Colonic mucosa (tissue), 4 donors: ENCODE data around the gene PDZD4. TPM values are rescaled to one million over a fixed set of nuclear protein-coding genes. Genes with fewer than 3 reads are reported as not detected.

Experiments used
- DNase-seq: peaks from one replicate; pipeline ENCODE4 v3.0.0-alpha.2; 2020
- H3K27ac ChIP-seq: fragments of 200-600 bp; one replicate; pipeline ENCODE4 v1.8.0; 2021
- H3K27me3 ChIP-seq: fragments of 200-600 bp; one replicate; pipeline ENCODE4 v1.8.0; 2021
- H3K36me3 ChIP-seq: fragments of 200-600 bp; one replicate; pipeline ENCODE4 v1.8.0; 2021
- H3K4me1 ChIP-seq: fragments of 200-600 bp; one replicate; pipeline ENCODE4 v1.8.0; 2021; ENCODE audit warnings: mild to moderate bottlenecking
- H3K4me3 ChIP-seq: fragments of 200-600 bp; one replicate; pipeline ENCODE4 v1.8.0; 2021
- H3K9ac ChIP-seq, 2 donors: one replicate each; pipeline ENCODE4 v1.7.0; 2013; ENCODE audit warnings: control low read depth in 2 of 2, low read depth in 2 of 2, low read length in 2 of 2
- H3K9me3 ChIP-seq: fragments of 200-600 bp; one replicate; pipeline ENCODE4 v1.8.0; 2021
- intact Hi-C: fragments of 100-400 bp; cut with DNase I; formaldehyde crosslinking; loops from one replicate; pipeline ENCODE4 v1.14.1; 2022
- total RNA-seq, 2 donors: library from RNA; stranded (reverse); fragmentation: NEBNext Ultra II Directional in 1 of 2; extraction: Animal tissue kit (Norgen Biotek cat#: 25700) in 1 of 2; gene quantifications; one replicate each; pipeline ENCODE4 v1.2.1, GENCODE V29; 2021
- TF ChIP-seq, protein P1 (sequence below): fragments of 200-600 bp; IDR thresholded peaks from one replicate; pipeline ENCODE4 v1.8.0; 2022; ENCODE audit warnings: antibody characterized with exemption, mild to moderate bottlenecking
- donor health status: healthy.
- donor health status: DM: no; HTN: no; CAD: no.
- donor health status: DM: no; HTN: no; CAD: no.

The PDZD4 gene, protein sequence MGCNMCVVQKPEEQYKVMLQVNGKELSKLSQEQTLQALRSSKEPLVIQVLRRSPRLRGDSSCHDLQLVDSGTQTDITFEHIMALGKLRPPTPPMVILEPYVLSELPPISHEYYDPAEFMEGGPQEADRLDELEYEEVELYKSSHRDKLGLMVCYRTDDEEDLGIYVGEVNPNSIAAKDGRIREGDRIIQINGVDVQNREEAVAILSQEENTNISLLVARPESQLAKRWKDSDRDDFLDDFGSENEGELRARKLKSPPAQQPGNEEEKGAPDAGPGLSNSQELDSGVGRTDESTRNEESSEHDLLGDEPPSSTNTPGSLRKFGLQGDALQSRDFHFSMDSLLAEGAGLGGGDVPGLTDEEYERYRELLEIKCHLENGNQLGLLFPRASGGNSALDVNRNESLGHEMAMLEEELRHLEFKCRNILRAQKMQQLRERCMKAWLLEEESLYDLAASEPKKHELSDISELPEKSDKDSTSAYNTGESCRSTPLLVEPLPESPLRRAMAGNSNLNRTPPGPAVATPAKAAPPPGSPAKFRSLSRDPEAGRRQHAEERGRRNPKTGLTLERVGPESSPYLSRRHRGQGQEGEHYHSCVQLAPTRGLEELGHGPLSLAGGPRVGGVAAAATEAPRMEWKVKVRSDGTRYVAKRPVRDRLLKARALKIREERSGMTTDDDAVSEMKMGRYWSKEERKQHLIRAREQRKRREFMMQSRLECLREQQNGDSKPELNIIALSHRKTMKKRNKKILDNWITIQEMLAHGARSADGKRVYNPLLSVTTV
- 1 to 10 TPM; 1.5 to 3.2 TPM for total RNA-seq

DNA sequence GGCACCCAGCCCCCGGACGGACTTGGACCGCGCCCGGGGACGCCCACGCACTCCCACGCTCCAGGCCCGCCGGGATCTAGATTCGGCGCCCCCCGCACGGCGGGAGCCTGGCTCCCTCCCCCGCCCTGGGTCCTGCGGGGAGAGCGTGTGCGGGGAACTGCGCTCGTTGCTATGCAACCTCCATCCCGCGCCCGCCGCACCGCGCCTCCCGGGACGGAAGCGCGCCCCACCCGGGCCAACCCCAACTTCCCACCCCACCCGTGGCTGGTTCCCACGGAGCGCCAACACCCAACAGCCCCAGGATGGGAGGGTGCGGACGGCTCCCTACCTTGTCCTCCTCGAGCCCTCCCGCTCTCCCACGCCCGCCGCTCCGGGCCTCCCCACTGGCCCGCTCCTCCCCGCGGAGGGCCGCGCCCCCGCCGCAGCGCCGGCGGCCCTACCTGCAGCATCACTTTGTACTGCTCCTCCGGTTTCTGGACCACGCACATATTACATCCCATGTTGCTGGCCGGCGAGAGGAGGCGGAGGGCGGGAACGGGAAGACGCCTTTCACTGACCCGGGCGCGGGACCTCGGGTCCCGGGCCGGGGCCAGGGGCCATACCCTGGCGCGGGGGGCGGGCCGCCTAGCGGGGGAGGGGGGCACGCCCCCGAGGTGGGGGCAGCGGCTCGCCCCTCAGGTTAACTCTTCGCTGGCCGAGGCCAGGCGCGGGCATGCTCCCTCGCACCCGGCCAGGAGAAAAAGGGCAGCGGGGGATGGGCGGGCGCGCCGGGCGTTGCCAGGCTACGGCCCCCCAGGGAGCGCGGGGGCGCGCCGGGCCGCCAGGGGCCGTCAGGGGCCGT is at the start of gene PDZD4:
Gene PDZD4, minus strand, starts transcription at position 746 of the 841 bp plus-strand sequence. Its CDS starts 246 bp downstream, at position 500.
- no peak within 1 kb of the TSS for H3K9ac ChIP-seq
- intact Hi-C loops, result no loop called here
- peak within 1 kb of the TSS; percentile 24 for H3K4me3 ChIP-seq
- no peak for DNase-seq
- no peaks in the 10 kb centered on the region for H3K9me3 ChIP-seq
- no peak within 1 kb of the TSS for H3K27ac ChIP-seq
- H3K27me3 ChIP-seq, result peaks cover 40% of the 10 kb centered on the region
- no peaks in the 10 kb centered on the region for H3K36me3 ChIP-seq
- TF ChIP-seq, protein P1, sequence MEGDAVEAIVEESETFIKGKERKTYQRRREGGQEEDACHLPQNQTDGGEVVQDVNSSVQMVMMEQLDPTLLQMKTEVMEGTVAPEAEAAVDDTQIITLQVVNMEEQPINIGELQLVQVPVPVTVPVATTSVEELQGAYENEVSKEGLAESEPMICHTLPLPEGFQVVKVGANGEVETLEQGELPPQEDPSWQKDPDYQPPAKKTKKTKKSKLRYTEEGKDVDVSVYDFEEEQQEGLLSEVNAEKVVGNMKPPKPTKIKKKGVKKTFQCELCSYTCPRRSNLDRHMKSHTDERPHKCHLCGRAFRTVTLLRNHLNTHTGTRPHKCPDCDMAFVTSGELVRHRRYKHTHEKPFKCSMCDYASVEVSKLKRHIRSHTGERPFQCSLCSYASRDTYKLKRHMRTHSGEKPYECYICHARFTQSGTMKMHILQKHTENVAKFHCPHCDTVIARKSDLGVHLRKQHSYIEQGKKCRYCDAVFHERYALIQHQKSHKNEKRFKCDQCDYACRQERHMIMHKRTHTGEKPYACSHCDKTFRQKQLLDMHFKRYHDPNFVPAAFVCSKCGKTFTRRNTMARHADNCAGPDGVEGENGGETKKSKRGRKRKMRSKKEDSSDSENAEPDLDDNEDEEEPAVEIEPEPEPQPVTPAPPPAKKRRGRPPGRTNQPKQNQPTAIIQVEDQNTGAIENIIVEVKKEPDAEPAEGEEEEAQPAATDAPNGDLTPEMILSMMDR, result no peak
- H3K4me1 ChIP-seq, result no peaks in the 10 kb centered on the region

DNA sequence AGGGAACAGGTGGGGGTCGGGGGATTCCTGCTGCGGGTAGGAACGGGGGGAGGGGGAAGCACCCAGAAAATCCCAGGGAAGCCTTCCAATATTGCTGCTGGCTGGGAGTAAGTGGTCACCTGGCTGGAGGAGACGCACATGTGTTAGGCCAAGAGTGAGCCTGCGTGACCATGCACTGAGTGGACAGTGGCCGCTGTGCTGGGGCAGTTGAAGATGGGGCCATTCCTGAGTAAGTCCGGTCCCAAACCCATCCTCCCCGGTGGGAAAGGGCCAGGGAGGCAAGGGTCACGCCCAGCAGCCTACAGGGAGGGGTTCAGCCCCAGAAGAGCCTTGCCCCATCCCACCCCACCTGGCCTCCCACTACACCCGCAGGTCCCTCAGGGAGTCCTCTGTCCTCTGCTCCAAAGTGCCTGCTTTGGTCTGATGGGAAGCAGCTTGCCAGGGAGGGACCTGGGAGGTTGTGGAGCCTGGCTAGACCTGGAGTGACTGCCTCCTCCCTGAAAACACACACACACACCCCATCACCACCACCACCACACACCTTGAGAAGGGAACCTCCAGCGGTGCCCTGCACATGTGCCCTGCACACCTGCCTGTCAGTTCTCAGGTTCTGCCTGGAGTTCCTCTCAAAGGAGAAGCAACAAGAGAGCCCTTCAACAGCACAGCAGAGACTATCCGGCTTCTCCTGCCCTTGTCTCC is 49.5 kb upstream of the PDZD4 start:
- H3K9ac ChIP-seq, result no peak overlapping the region
- H3K4me3 ChIP-seq, result no peak overlapping the region
- H3K27me3 ChIP-seq, result peaks cover 24% of the 10 kb centered on the region
- H3K9me3 ChIP-seq, result no peaks in the 10 kb centered on the region
- no peak overlapping the region for H3K27ac ChIP-seq
- no peaks in the 10 kb centered on the region for H3K4me1 ChIP-seq
- no peak for DNase-seq
- intact Hi-C loops, result no loop called here
- no peaks in the 10 kb centered on the region for H3K36me3 ChIP-seq
- TF ChIP-seq, protein P1, result no peak

DNA sequence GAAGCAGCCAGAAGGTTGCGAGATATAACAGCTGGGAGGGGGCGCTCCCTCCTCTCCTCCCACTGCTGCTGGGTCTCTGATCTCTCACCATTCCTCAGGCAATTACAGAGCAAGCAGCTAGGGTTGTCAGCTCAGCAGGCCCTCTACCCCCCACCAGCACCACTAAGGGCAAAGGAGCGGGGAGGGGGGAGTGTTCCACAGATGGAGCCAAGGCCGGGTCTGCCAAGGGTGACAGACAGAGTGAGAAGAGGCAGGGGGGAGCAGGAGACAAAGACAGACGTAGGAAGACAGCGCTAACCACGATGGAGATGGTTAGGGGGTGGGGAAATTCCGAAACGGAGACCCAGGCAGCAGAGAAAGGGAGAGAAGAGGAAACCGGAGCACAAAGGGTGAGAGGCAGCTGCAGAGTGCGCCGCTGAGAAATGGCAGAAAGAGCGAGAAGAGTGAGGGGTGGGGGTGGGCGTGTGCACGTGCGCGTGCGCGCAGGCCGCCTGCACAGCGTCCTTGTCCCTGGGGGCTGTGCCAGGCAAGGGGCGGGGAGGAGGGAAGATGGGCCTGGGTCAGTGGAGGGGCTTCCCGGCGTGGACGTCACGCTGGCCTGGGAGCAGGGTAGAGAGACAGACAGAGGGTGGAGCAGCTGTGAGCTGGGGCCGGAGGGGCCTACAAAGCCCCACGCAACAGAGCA is 48.8 kb upstream of the PDZD4 start:
- intact Hi-C loops, result no loop called here
- H3K9me3 ChIP-seq, result no peaks in the 10 kb centered on the region
- no peaks in the 10 kb centered on the region for H3K36me3 ChIP-seq
- no peak overlapping the region for H3K9ac ChIP-seq
- no peaks in the 10 kb centered on the region for H3K4me1 ChIP-seq
- TF ChIP-seq, protein P1, result no peak
- no peak overlapping the region for H3K4me3 ChIP-seq
- DNase-seq, result no peak
- no peak overlapping the region for H3K27ac ChIP-seq
- H3K27me3 ChIP-seq, result peaks cover 19% of the 10 kb centered on the region

DNA sequence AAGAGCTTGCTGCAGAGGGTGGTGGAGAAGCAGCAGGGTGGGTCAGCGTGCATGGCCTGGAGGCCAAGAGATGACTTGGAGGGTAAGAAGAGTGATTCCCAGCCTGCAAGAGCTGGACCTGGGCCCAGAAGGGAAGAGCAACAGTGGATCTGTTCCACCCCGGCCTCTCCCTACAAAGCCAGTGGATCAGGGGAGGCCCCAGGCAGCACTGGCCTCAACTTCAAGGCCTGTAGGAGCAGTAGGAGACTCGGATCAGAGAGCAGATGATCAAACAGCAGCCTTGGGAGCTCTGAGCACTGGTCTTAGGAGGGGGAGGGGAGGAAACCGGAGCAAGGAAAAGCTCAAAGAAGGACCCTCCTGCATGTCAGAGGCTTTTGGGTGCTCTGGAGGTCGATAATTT is 48.0 kb upstream of the PDZD4 start:
- TF ChIP-seq, protein P1, result no peak
- H3K27me3 ChIP-seq, result peaks cover 11% of the 10 kb centered on the region

More for the DNA sequence above, 48.0 kb upstream of the PDZD4 start:
- Histone ChIP-seq H3K9me3 (no peaks in the 10 kb centered on the region), H3K4me3 (no peak overlapping the region), H3K4me1 (no peaks in the 10 kb centered on the region), H3K9ac (no peak overlapping the region), H3K36me3 (no peaks in the 10 kb centered on the region), H3K27ac (no peak overlapping the region)
- DNase-seq, result no peak
- intact Hi-C loops, result no loop called here
